CD4-positive, alpha-beta memory T cell (primary cell): ENCODE measurements around the gene JMJD7. TPM values are rescaled to one million over a fixed set of nuclear protein-coding genes. Genes with fewer than 3 reads are reported as not detected.
"Not testable (repeated sequence)": the region's sequence is repeated elsewhere in the genome, so short reads cannot be mapped to it uniquely, and the experiment has no call there.

Experiments used
- CTCF ChIA-PET: fragments of 350-600 bp; sonication (Branson Sonifier 250); formaldehyde crosslinking; loops from one replicate; lab custom pipeline; 2021; ENCODE audit warnings: inconsistent platforms; ENCODE audit not compliant: partially characterized antibody; lab: Charles Lee
- POLR2A ChIA-PET: fragments of 350-600 bp; sonication (Branson Sonifier 250); formaldehyde crosslinking; loops from one replicate; lab custom pipeline; 2021; ENCODE audit not compliant: partially characterized antibody; lab: Charles Lee
- DNase-seq, 5 donors: peaks; one replicate each; pipeline versions ENCODE4 v3.0.0 to v3.0.0-alpha.2; 2020 to 2022; ENCODE audit warnings: mixed read lengths in 1 of 5
- H3K27ac ChIP-seq: one replicate; pipeline ENCODE4 v1.7.0; 2013; ENCODE audit warnings: low read depth, low read length
- H3K27me3 ChIP-seq: 2 replicates; pipeline ENCODE4 v1.7.0; 2013; ENCODE audit warnings: mild to moderate bottlenecking, low read length, moderate library complexity; ENCODE audit not compliant: insufficient read depth
- H3K36me3 ChIP-seq: 2 replicates; pipeline ENCODE4 v1.7.0; 2013; ENCODE audit warnings: mild to moderate bottlenecking, low read length, moderate library complexity; ENCODE audit not compliant: insufficient read depth
- H3K4me1 ChIP-seq: 2 replicates; pipeline ENCODE4 v1.7.0; 2013; ENCODE audit warnings: mild to moderate bottlenecking, low read length, moderate library complexity; ENCODE audit not compliant: insufficient read depth
- H3K4me3 ChIP-seq, 2 donors: one replicate each; pipeline ENCODE4 v1.7.0; 2013; ENCODE audit warnings: low read length in 2 of 2, mild to moderate bottlenecking in 1 of 2
- H3K9me3 ChIP-seq, 2 donors: one replicate each; pipeline ENCODE4 v1.7.0; 2013; ENCODE audit warnings: low read length in 2 of 2, control low read depth in 1 of 2; ENCODE audit not compliant: control insufficient read depth in 1 of 2
- H3K27ac Mint-ChIP-seq, 7 donors: one replicate each; pipeline ENCODE4 v1.8.0; 2020 to 2021; ENCODE audit warnings: mixed read lengths in 7 of 7, mild to moderate bottlenecking in 6 of 7, inconsistent platforms in 3 of 7, moderate library complexity in 3 of 7
- H3K27me3 Mint-ChIP-seq, 2 donors: one replicate each; pipeline ENCODE4 v1.8.0; 2020 to 2021; ENCODE audit warnings: mixed read lengths in 2 of 2
- H3K36me3 Mint-ChIP-seq, 2 donors: one replicate each; pipeline ENCODE4 v1.8.0; 2020 to 2021; ENCODE audit warnings: mixed read lengths in 2 of 2, inconsistent platforms in 1 of 2, mild to moderate bottlenecking in 1 of 2
- H3K4me1 Mint-ChIP-seq, 4 donors: one replicate each; pipeline ENCODE4 v1.8.0; 2020 to 2021; ENCODE audit warnings: mixed read lengths in 4 of 4, mild to moderate bottlenecking in 1 of 4
- H3K4me3 Mint-ChIP-seq, 8 donors: one replicate each; pipeline ENCODE4 v1.8.0; 2020 to 2021; ENCODE audit warnings: mixed read lengths in 8 of 8, mild to moderate bottlenecking in 7 of 8, moderate library complexity in 6 of 8, inconsistent platforms in 3 of 8
- H3K9me3 Mint-ChIP-seq, 8 donors: one replicate each; pipeline ENCODE4 v1.8.0; 2020 to 2021; ENCODE audit warnings: mixed read lengths in 8 of 8, mild to moderate bottlenecking in 5 of 8, inconsistent platforms in 3 of 8, moderate library complexity in 1 of 8
- intact Hi-C: fragments of 100-400 bp; cut with micrococcal nuclease; formaldehyde crosslinking; loops from one replicate; pipeline ENCODE4 v1.15.1; 2023
- polyA plus RNA-seq, 2 donors: library from polyadenylated mRNA; unstranded; fragments of 300-500 nt; fragmentation: Illumina TruSeq; gene quantifications; one replicate each; pipeline ENCODE4 v1.2.3, GENCODE V29; 2021
- total RNA-seq, 2 experiments: library from RNA; stranded (reverse); gene quantifications; one replicate each; pipeline ENCODE4 v1.2.3, GENCODE V29; 2021

Gene JMJD7
- total and polyA plus RNA-seq, 4 experiments from 2014 or later = 18.7 to 78.5 (median 51.5) TPM

GRCh38 chr15:41827290-41827879 is 507 bp upstream of the JMJD7 start:
- intact Hi-C loops = loop anchor here (5.0 kb wide), 1 partner anchor 270 kb away; the partner anchor contains the start of gene TYRO3
- no peaks in the 10 kb centered on the region for H3K9me3 ChIP-seq
- CTCF ChIA-PET = interaction anchor here (1.1 to 2.6 kb wide), 6 partner anchors 15 to 270 kb away, joined by 3 to 11 read pairs (median 4); partner anchors contain the start of gene MAPKBP1
- POLR2A ChIA-PET = interaction anchor here (1.0 to 4.3 kb wide), 6 partner anchors 53 to 110 kb away, joined by 3 to 25 read pairs (median 12); partner anchors contain the start of genes MAPKBP1 and SPTBN5
- H3K36me3 ChIP-seq = peaks cover 9% of the 10 kb centered on the region
- peaks cover 9 to 41% of the 10 kb centered on the region in 2 donors for H3K36me3 Mint-ChIP-seq
- no peaks in the 10 kb centered on the region for H3K27me3 ChIP-seq
- H3K9me3 Mint-ChIP-seq = no peaks in the 10 kb centered on the region
- peak overlapping the region; percentile 36 to 95 for H3K4me3 ChIP-seq
- DNase-seq = peak in 2 of 5 donors; percentile 25 to 63
- peak overlapping the region; percentile 91 to 99 (median 94) for H3K4me3 Mint-ChIP-seq
- H3K4me1 ChIP-seq = peaks cover 40% of the 10 kb centered on the region
- peak overlapping the region; percentile 48 for H3K27ac ChIP-seq
- H3K27ac Mint-ChIP-seq = peak overlapping the region; percentile 58 to 98 (median 95)
- H3K27me3 Mint-ChIP-seq = no peaks in the 10 kb centered on the region
- peaks cover 23 to 46% (median 35%) of the 10 kb centered on the region in 4 donors for H3K4me1 Mint-ChIP-seq

DNA sequence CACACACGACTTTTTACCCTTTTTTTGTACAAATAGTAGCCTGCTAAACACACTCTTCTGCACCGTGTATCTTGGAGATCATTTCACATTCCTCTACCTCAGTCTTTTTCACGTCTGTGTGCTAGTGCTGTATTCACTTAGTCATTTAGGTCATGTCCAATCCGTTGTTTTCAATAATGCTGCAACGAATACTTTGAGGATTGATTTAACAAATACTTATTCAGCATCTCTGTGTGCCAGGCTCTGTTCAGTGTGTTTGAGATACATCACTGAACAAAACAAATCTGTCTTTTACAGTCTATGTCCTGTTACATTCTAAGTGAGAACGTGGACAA is 882 bp downstream of the JMJD7 start:
- peak overlapping the region; percentile 94 to 95 for H3K4me3 ChIP-seq
- intact Hi-C loops = loop anchor here (1.0 to 5.0 kb wide), 5 partner anchors 54 to 271 kb away; partner anchors contain the start of genes EHD4, MAPKBP1 and TYRO3
- no peaks in the 10 kb centered on the region for H3K9me3 ChIP-seq
- no peaks in the 10 kb centered on the region for H3K27me3 Mint-ChIP-seq
- H3K27ac Mint-ChIP-seq = peak overlapping the region; percentile 58 to 98 (median 95)
- peaks cover 9 to 45% of the 10 kb centered on the region in 2 donors for H3K36me3 Mint-ChIP-seq
- H3K4me1 ChIP-seq = peaks cover 48% of the 10 kb centered on the region
- H3K27me3 ChIP-seq = no peaks in the 10 kb centered on the region
- no peaks in the 10 kb centered on the region for H3K9me3 Mint-ChIP-seq
- H3K4me3 Mint-ChIP-seq = peak overlapping the region; percentile 91 to 99 (median 94)
- no peak for DNase-seq
- peaks cover 4% of the 10 kb centered on the region for H3K36me3 ChIP-seq
- H3K27ac ChIP-seq = peak overlapping the region; percentile 15
- H3K4me1 Mint-ChIP-seq = peaks cover 34 to 59% (median 47%) of the 10 kb centered on the region in 4 donors
- ChIA-PET CTCF (interaction anchor here (1.0 to 2.6 kb wide), 3 partner anchors 54 to 76 kb away, joined by 3 to 6 read pairs (median 5); partner anchors contain the start of gene MAPKBP1), POLR2A (interaction anchor here (1.5 to 4.3 kb wide), 4 partner anchors 22 to 108 kb away, joined by 3 to 25 read pairs (median 16); partner anchors contain the start of genes MAPKBP1 and SPTBN5)

DNA sequence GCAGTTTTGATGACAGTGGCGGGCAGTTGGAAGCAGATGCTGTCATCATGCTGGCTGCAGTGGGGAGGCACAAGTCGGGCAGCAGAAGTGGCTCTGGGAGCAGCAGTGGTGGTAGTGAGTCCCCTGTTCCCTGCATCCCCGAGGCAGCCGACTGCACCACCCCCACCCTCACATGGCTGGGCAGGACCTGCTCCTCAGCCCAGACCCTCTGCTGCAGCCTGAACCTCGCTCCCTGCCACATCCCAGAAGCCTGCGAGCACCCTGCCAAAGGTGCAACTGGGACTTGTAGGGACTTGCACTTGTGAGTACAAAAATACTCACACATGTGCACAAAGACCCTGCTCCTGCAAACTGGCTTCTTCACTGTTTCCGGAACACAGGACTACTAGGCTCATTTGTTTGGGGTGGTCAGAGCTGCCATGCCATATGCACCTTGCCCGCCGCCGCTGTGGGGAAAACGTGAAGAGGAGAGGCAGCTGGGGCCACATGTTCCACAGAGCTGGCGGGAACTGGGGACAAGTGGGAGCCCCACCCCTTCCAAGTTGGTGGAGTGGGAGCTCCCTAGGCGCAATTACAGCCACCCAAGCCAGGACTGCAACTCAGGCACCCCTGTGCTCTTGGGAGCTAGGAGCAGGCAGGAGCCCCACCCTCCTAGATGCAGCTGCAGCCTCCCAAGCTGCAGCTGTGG is 2.2 kb downstream of the JMJD7 start:
- H3K9me3 Mint-ChIP-seq = no peaks in the 10 kb centered on the region
- intact Hi-C loops = loop anchor here (2.0 to 5.0 kb wide), 3 partner anchors 107 to 273 kb away; partner anchors contain the start of genes EHD4 and TYRO3
- CTCF ChIA-PET = interaction anchor here (0.5 to 1.7 kb wide), 3 partner anchors 18 to 75 kb away, joined by 3 to 12 read pairs (median 4); no protein-coding TSS in a partner anchor

GRCh38 chr15:41831291-41831690 is 3.4 kb downstream of the JMJD7 start:
- H3K36me3 ChIP-seq, H3K9me3 Mint-ChIP-seq, H3K27me3 ChIP-seq, H3K4me3 ChIP-seq, H3K27me3 Mint-ChIP-seq, H3K9me3 ChIP-seq, H3K27ac ChIP-seq, intact Hi-C loops: not testable (repeated sequence)
- ChIA-PET POLR2A (interaction anchor here (1.0 to 2.1 kb wide), 8 partner anchors 19 to 141 kb away, joined by 3 to 6 read pairs (median 4); partner anchors contain the start of genes EHD4 and MAPKBP1), CTCF (interaction anchor here (0.5 to 1.7 kb wide), 9 partner anchors 14 to 221 kb away, joined by 3 to 16 read pairs (median 4); partner anchors contain the start of gene MAPKBP1)
- Mint-ChIP-seq H3K4me3 (peak overlapping the region; percentile 43 to 87 (median 59)), H3K36me3 (peaks cover 5 to 38% of the 10 kb centered on the region in 2 donors), H3K4me1 (peaks cover 36 to 75% (median 53%) of the 10 kb centered on the region in 4 donors), H3K27ac (peak overlapping the region; percentile 47 to 84 (median 72))
- H3K4me1 ChIP-seq = peaks cover 48% of the 10 kb centered on the region
- peak; percentile 66 to 76 (median 70) for DNase-seq

More for the DNA sequence above, 2.2 kb downstream of the JMJD7 start:
- H3K4me1 Mint-ChIP-seq = peaks cover 36 to 72% (median 53%) of the 10 kb centered on the region in 4 donors
- Histone ChIP-seq H3K4me3 (no peak overlapping the region), H3K27me3 (no peaks in the 10 kb centered on the region), H3K4me1 (peaks cover 48% of the 10 kb centered on the region), H3K27ac (no peak overlapping the region), H3K9me3 (no peaks in the 10 kb centered on the region), H3K36me3 (peaks cover 4% of the 10 kb centered on the region)
- DNase-seq = no peak
- H3K27ac Mint-ChIP-seq = peak overlapping the region in 2 of 7 donors; percentile 23 to 47
- peak overlapping the region in 5 of 8 donors; percentile 15 to 36 (median 17) for H3K4me3 Mint-ChIP-seq
- no peaks in the 10 kb centered on the region for H3K27me3 Mint-ChIP-seq
- POLR2A ChIA-PET = interaction anchor here (1.4 to 4.3 kb wide), 2 partner anchors 56 to 107 kb away, joined by 4 to 17 read pairs; partner anchors contain the start of gene MAPKBP1
- H3K36me3 Mint-ChIP-seq = peaks cover 5 to 39% of the 10 kb centered on the region in 2 donors

DNA sequence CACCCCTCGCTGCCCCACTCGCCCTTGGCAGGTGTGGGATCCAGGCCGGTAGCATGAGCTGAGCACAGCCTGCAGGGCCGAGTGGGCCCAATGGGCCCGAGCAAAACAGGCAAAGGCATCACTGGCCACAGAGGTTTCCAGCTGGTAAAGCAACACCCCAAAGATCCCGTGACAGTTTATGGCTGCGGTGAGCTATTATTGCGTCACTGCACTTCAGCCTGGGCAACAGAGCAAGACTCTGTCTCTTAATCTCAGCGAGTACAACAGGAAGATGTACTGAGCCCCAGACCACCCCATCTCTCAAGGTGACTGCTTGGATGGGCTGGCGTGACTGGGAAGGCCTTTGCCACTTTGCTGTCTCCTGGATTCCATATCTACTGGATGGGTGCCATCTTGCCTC is 4.3 kb downstream of the JMJD7 start:
- H3K36me3 Mint-ChIP-seq = peaks cover 5 to 40% of the 10 kb centered on the region in 2 donors
- ChIA-PET POLR2A (interaction anchor here (0.7 to 2.1 kb wide), 10 partner anchors 11 to 140 kb away, joined by 3 to 6 read pairs (median 3); partner anchors contain the start of gene EHD4), CTCF (interaction anchor here (1.0 to 1.5 kb wide), 8 partner anchors 13 to 105 kb away, joined by 3 to 16 read pairs (median 4); partner anchors contain the start of gene MAPKBP1)
- H3K27me3 Mint-ChIP-seq = no peaks in the 10 kb centered on the region
- no peak overlapping the region for H3K27ac ChIP-seq
- no peak for DNase-seq
- peak overlapping the region in 4 of 7 donors; percentile 29 to 77 (median 56) for H3K27ac Mint-ChIP-seq
- H3K36me3 ChIP-seq = peaks cover 4% of the 10 kb centered on the region
- no peak overlapping the region for H3K4me3 ChIP-seq
- no peaks in the 10 kb centered on the region for H3K9me3 ChIP-seq
- peaks cover 48% of the 10 kb centered on the region for H3K4me1 ChIP-seq
- no peaks in the 10 kb centered on the region for H3K27me3 ChIP-seq
- intact Hi-C loops = loop anchor here (1.0 kb wide), 1 partner anchor 105 kb away; no protein-coding TSS in a partner anchor
- peak overlapping the region in 3 of 8 donors; percentile 31 to 87 (median 45) for H3K4me3 Mint-ChIP-seq
- H3K9me3 Mint-ChIP-seq = no peaks in the 10 kb centered on the region
- peaks cover 34 to 71% (median 53%) of the 10 kb centered on the region in 4 donors for H3K4me1 Mint-ChIP-seq

GRCh38 chr15:41832875-41833274 is 5.0 kb downstream of the JMJD7 start:
- H3K36me3 ChIP-seq = peaks cover 4% of the 10 kb centered on the region
- POLR2A ChIA-PET = interaction anchor here (1.0 to 2.1 kb wide), 4 partner anchors 10 to 102 kb away, joined by 3 to 6 read pairs (median 4); no protein-coding TSS in a partner anchor
- H3K4me3 Mint-ChIP-seq = peak overlapping the region in 5 of 8 donors; percentile 1 to 57 (median 18)
- H3K27me3 Mint-ChIP-seq = no peaks in the 10 kb centered on the region
- peaks cover 5 to 38% of the 10 kb centered on the region in 2 donors for H3K36me3 Mint-ChIP-seq
- CTCF ChIA-PET = interaction anchor here (0.8 to 1.3 kb wide), 2 partner anchors 15 to 72 kb away, joined by 3 read pairs; no protein-coding TSS in a partner anchor
- H3K4me3 ChIP-seq = no peak overlapping the region
- H3K9me3 ChIP-seq = no peaks in the 10 kb centered on the region
- H3K27me3 ChIP-seq = no peaks in the 10 kb centered on the region
- no peaks in the 10 kb centered on the region for H3K9me3 Mint-ChIP-seq
- DNase-seq = peak in 2 of 5 donors; percentile 12 to 13
- no peak overlapping the region for H3K27ac ChIP-seq
- intact Hi-C loops = loop anchor here (1.0 kb wide), 1 partner anchor 104 kb away; no protein-coding TSS in a partner anchor
- peaks cover 48% of the 10 kb centered on the region for H3K4me1 ChIP-seq
- peak overlapping the region; percentile 0 to 84 (median 72) for H3K27ac Mint-ChIP-seq
- peaks cover 32 to 71% (median 52%) of the 10 kb centered on the region in 4 donors for H3K4me1 Mint-ChIP-seq
